Measurements from ENCODE around the gene ABLIM1. TPM values are rescaled to one million over a fixed set of nuclear protein-coding genes. Genes with fewer than 3 reads are reported as not detected.

The ABLIM1 gene
- total RNA-seq, 3 donors from 2014 or later (not counting 1 experiment from before 2014, with no cell fraction given): 71.9 to 118 (median 73.5) TPM

GRCh38 chr10:114682121-114682520, 24.0 kb upstream of the ABLIM1 start:
- ATAC-seq (no peak), DNase-seq (no peak)
- no peak for TF ChIP-seq CTCF (IDR thresholded peaks at IDR 0.05)
- no peaks in the 10 kb centered on the region for H3K27me3 ChIP-seq (ENCODE audit: control insufficient read depth, insufficient read depth, low read length)
- H3K4me1 ChIP-seq (ENCODE audit: control insufficient read depth, insufficient read depth, low read length): no peaks in the 10 kb centered on the region
- H3K36me3 ChIP-seq (ENCODE audit: control insufficient read depth, insufficient read depth, low read length): no peaks in the 10 kb centered on the region
- intact Hi-C loops (cut with micrococcal nuclease): no loop called here
- Mint-ChIP-seq H3K4me3 (no peak overlapping the region), H3K4me1 (no peaks in the 10 kb centered on the region), H3K27ac (no peak overlapping the region), H3K27me3 (ENCODE audit: low read depth in 2 of 2) (peaks cover 0 to 22% of the 10 kb centered on the region in 2 donors), H3K36me3 (no peaks in the 10 kb centered on the region), H3K9me3 (no peaks in the 10 kb centered on the region)
- H3K4me3 ChIP-seq (ENCODE audit: low read length): no peak overlapping the region
- no peak overlapping the region for H3K27ac ChIP-seq (ENCODE audit: low read length)
- WGBS (ENCODE audit: insufficient coverage): no CpG with 5 or more reads among the region's 3 CpGs
- H3K9me3 ChIP-seq (ENCODE audit: control insufficient read depth, insufficient read depth, low read length): no peaks in the 10 kb centered on the region

GRCh38 chr10:114681542-114681941, 23.5 kb upstream of the ABLIM1 start:
- Histone ChIP-seq H3K36me3 (ENCODE audit: control insufficient read depth, insufficient read depth, low read length) (no peaks in the 10 kb centered on the region), H3K4me3 (ENCODE audit: low read length) (no peak overlapping the region), H3K9me3 (ENCODE audit: control insufficient read depth, insufficient read depth, low read length) (no peaks in the 10 kb centered on the region), H3K27me3 (ENCODE audit: control insufficient read depth, insufficient read depth, low read length) (no peaks in the 10 kb centered on the region), H3K4me1 (ENCODE audit: control insufficient read depth, insufficient read depth, low read length) (no peaks in the 10 kb centered on the region), H3K27ac (ENCODE audit: low read length) (no peak overlapping the region)
- H3K36me3 Mint-ChIP-seq: no peaks in the 10 kb centered on the region
- no peaks in the 10 kb centered on the region for H3K4me1 Mint-ChIP-seq
- no peak overlapping the region for H3K27ac Mint-ChIP-seq
- WGBS (ENCODE audit: insufficient coverage): 91% methylated on average over 5 of the region's 5 CpGs
- DNase-seq: no peak
- intact Hi-C loops (cut with micrococcal nuclease): no loop called here
- no peak for ATAC-seq
- no peaks in the 10 kb centered on the region for H3K9me3 Mint-ChIP-seq
- H3K27me3 Mint-ChIP-seq (ENCODE audit: low read depth in 2 of 2): peaks cover 3 to 17% of the 10 kb centered on the region in 2 donors
- no peak overlapping the region for H3K4me3 Mint-ChIP-seq
- no peak for TF ChIP-seq CTCF (IDR thresholded peaks at IDR 0.05)

- H3K4me1 Mint-ChIP-seq: no peaks in the 10 kb centered on the region
- peaks cover 3 to 17% of the 10 kb centered on the region in 2 donors for H3K27me3 Mint-ChIP-seq (ENCODE audit: low read depth in 2 of 2)
- TF ChIP-seq CTCF (IDR thresholded peaks at IDR 0.05): no peak
- H3K27me3 ChIP-seq (ENCODE audit: control insufficient read depth, insufficient read depth, low read length): no peaks in the 10 kb centered on the region
- no peaks in the 10 kb centered on the region for H3K36me3 ChIP-seq (ENCODE audit: control insufficient read depth, insufficient read depth, low read length)
- whole genome bisulfite sequencing (ENCODE audit: insufficient coverage): 91% methylated on average over 3 of the region's 3 CpGs
- no peak overlapping the region for H3K27ac Mint-ChIP-seq
- no peak overlapping the region for H3K27ac ChIP-seq (ENCODE audit: low read length)
- no peaks in the 10 kb centered on the region for H3K9me3 ChIP-seq (ENCODE audit: control insufficient read depth, insufficient read depth, low read length)
- intact Hi-C loops (cut with micrococcal nuclease): no loop called here
- no peak overlapping the region for H3K4me3 ChIP-seq (ENCODE audit: low read length)
- no peaks in the 10 kb centered on the region for H3K9me3 Mint-ChIP-seq
- no peak overlapping the region for H3K4me3 Mint-ChIP-seq
- no peaks in the 10 kb centered on the region for H3K36me3 Mint-ChIP-seq
- ATAC-seq (no peak), DNase-seq (no peak)
- no peaks in the 10 kb centered on the region for H3K4me1 ChIP-seq (ENCODE audit: control insufficient read depth, insufficient read depth, low read length)
These were observed 22.6 kb upstream of the ABLIM1 start for GRCh38 chr10:114680543-114681117.

- Mint-ChIP-seq H3K27ac (no peak overlapping the region), H3K4me1 (no peaks in the 10 kb centered on the region), H3K4me3 (no peak overlapping the region), H3K27me3 (ENCODE audit: low read depth in 2 of 2) (peaks cover 3 to 17% of the 10 kb centered on the region in 2 donors), H3K36me3 (no peaks in the 10 kb centered on the region), H3K9me3 (no peaks in the 10 kb centered on the region)
- H3K9me3 ChIP-seq (ENCODE audit: control insufficient read depth, insufficient read depth, low read length): no peaks in the 10 kb centered on the region
- intact Hi-C loops (cut with micrococcal nuclease): no loop called here
- H3K36me3 ChIP-seq (ENCODE audit: control insufficient read depth, insufficient read depth, low read length): no peaks in the 10 kb centered on the region
- WGBS (ENCODE audit: insufficient coverage): 95% methylated on average over 2 of the region's 5 CpGs
- no peak overlapping the region for H3K27ac ChIP-seq (ENCODE audit: low read length)
- H3K4me1 ChIP-seq (ENCODE audit: control insufficient read depth, insufficient read depth, low read length): no peaks in the 10 kb centered on the region
- H3K4me3 ChIP-seq (ENCODE audit: low read length): no peak overlapping the region
- no peaks in the 10 kb centered on the region for H3K27me3 ChIP-seq (ENCODE audit: control insufficient read depth, insufficient read depth, low read length)
- DNase-seq (no peak), ATAC-seq (no peak)
- TF ChIP-seq CTCF (IDR thresholded peaks at IDR 0.05): no peak
These were observed 21.5 kb upstream of the ABLIM1 start for GRCh38 chr10:114679552-114679951.

Measured in natural killer cell (primary cell).